HG03064 (cell line): ENCODE results near the gene MELK.
"Not testable (repeated sequence)": the region's sequence is repeated elsewhere in the genome, so short reads cannot be mapped to it uniquely, and the experiment has no call there.

Source experiments
- ATAC-seq: cut with Tn5 transposase; IDR thresholded peaks from one replicate; pipeline ENCODE4 v1.9.1; 2021; ENCODE audit warnings: low read depth; ENCODE audit not compliant: unreplicated experiment

Gene MELK

DNA sequence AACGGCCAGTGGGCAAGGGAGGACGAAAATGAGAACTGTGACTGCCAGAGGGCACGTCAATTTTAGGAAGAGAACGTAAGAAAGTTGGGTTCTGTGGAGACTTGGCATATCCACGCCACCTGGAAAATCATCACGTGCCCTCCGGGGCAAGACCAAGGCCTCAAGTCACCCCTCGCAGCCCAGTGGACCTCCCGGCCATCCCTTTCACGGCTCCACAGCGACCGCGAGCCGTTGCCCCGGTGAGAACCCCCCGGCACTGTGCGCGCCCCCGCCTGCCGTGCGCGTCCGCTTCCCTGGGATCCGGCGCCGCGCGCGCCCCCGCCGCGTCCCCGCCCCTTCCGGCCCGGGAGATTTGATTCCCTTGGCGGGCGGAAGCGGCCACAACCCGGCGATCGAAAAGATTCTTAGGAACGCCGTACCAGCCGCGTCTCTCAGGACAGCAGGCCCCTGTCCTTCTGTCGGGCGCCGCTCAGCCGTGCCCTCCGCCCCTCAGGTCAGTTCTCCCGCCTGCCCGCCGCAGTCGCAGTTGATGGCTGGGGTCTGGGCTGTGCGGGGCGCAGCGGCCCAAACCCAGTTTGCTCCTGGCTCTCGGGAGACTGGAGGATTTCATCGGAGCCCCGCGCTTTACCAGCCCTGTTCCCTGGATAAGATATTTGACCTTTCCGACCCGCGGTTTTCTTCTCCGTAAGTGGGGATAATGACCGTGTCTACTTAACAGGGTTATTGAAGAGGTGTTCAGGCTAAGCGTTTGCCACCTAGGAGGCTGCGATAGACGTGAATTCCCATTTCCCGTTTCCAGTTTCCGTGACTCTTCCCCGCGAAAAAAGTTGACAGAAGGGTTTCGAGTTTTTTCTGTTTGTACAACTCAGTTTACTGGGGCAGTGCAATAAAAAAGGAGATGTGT is at the start of gene MELK:
Gene MELK, plus strand, starts transcription at position 381 of the 904 bp plus-strand sequence. CDS start 8,787 bp downstream, outside the sequence.
- no peak for ATAC-seq

DNA sequence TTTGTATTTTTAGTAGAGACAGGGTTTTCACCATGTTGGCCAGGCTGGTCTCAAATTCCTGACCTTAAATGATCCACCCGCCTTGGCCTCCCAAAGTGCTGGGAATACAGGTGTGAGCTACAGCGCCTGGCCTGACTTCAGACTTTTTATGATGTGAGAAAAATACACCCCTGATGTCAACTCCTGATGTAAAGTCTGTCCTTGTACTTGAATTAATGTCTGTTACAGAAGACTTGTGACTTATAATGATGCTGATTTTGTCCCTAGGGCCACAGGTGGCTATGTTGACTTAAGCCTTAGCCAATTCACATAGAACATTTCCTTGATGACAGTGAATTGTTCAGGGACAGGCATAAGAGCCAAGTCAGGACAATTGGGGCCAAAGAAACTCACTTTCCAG is 42.5 kb upstream of the MELK start:
- ATAC-seq: no peak

DNA sequence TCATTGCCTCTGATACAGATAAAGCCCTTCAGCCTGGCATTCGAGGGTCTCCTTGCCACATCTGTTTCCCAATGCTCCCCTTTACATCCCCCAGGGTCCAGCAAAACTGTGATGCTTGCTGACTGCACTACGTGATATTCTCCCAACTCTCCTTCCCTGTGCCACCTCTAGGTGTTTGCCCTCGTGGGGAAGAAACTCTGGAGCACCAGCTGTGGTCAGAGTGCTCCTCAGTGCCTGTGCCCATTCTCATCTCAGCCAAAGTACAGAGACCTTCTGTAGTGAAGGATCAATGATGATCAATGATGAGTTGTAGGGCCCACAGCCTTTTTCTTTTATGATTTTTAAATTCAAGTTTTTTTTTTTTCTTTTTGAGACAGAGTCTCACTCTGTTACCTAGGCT is 40.3 kb upstream of the MELK start:
- no peak for ATAC-seq

DNA sequence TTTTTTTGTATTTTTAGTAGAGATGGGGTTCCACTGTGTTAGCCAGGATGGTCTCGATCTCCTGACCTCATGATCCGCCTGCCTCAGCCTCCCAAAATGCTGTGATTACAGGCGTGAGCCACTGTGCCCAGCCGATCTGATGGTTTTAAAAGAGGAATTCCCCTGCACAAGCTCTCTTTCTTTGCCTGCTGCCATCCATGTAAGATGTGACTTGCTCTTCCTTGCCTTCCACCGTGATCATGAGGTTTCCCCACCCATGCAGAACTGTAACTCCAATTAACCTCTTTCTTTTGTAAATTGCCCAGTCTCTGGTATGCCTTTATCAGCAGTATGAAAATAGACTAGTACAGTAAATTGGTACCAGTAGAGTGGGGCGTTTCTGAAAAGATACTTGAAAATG is 39.0 kb upstream of the MELK start:
- ATAC-seq: not testable (repeated sequence)

DNA sequence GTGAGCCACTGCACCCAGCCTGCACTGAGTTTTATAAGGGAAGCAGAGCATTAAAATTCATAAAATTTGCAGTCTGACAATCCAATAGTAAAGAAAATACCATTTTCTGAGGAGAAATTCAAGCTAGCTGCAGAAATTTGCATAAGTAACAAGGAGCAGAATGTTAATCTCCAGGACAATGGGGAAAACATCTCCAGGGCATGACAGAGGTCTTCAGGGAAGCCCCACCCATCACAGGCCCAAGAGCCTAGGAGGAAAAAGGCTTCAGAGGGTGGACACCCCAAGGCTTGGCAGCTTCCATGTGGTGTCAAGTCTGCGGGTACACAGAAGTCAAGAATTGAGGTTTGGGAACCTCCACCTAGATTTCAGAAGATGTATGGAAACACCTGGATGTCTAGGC is 37.6 kb upstream of the MELK start:
- ATAC-seq: no peak

DNA sequence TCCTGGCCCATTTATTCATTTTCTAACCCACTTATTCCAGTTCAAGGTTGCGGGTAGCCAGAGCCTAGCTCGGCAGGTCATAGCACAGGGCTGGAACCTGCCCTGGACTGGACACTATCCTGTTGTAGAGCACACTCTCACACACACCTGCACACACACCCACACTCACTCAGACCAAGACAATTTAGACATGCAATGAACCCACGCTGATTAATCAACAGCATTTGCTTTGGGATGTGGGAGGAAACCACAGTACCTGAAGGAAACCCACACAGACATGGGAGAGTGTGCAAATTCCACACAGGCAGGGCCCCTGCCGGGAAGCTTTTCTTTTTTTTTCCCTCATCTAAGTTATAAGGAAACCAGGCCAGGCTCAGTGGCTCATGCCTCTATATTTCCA is 34.8 kb upstream of the MELK start:
- ATAC-seq: no peak

DNA sequence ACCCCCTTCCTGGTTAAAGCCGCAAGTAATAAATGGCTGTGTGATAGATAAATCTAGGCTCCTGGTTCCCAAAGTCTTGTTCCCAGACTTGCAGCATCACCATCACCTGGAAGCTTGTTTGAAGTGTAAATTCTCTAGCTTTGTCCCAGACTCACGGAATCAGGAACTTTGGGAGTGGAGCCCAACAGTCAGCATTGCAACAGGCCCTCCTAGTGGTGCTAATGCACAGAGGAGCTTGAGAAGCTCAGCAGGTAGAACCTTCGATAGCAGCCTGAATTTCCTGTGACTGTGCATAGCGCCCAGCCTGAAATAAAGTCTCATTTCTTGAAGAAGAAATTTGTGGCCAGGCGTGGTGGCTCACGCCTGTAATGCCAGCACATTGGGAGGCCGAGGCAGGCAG is 30.3 kb upstream of the MELK start:
- no peak for ATAC-seq

DNA sequence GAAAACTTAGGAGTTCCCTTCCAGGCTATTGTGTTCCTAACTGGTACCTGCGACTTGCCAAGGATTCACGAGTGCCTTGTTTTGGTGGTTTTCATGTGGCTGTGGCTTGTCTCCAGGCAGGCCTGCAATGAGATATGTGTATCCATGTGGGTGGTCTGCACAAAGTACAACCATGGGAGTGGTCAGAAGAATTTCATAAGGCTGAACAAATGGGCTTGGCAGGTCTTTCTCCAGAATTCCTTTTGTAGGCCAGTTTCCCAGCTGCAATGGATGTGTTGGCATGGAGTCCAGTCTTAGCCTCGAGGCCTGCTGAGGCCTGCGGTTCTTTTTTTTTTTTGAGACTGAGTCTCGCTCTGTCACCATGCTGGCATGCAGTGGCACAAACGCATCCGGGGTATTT is 28.8 kb upstream of the MELK start:
- ATAC-seq: no peak

DNA sequence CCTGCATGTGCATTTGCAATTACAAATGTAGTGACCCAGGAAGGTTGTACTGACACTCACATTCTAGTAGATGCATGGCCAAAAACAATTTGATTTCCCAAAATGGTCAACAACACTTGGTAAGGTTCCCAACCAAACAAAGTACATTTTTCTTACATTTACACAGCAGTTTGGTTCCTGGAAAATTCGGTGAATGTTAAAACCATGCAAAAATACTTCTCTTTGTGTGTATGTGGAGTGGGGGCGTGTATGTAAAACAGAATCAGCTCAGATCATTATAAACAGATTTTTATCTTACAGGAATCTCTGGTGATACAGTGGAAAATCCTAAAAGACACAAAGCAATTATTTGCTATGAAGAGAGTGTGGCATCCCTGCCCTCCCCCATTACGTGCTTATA is 25.1 kb upstream of the MELK start:
- no peak for ATAC-seq

DNA sequence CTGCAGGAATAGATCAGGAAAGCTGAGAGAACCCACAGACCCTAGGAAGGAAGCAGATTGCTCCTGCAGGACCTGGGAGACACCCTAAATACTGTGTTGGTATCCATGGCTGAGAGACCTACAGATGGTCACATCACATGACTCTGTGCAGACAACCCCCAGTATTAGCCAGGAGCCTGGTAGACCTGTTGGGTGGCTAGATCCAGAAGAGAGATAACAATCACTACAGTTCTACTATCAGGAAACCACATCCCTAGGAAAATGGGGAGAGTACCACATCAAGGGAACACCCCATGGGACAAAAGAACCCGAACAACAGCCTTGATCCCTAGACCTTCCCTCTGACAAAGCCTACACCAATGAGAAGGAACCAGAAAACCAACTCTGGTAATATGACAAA is 24.2 kb upstream of the MELK start:
- no peak for ATAC-seq

DNA sequence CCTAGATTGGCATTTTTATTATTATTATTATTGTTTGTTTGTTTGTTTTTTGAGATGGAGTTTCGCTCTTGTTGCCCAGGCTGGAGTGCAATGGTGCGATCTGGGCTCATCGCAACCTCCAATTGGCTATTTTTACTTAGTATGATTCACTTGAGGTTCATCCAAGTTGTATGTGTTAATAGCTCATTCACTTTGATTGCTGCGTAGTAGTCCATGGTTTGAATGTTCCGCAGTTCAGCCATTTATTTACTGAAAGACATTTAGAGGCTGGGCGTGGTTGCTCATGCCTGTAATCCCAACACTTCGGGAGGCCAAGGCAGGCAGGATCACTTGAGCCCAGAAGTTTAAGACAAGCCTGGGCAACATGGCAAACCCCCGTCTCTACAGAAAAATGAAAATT is 22.6 kb upstream of the MELK start:
- no peak for ATAC-seq

DNA sequence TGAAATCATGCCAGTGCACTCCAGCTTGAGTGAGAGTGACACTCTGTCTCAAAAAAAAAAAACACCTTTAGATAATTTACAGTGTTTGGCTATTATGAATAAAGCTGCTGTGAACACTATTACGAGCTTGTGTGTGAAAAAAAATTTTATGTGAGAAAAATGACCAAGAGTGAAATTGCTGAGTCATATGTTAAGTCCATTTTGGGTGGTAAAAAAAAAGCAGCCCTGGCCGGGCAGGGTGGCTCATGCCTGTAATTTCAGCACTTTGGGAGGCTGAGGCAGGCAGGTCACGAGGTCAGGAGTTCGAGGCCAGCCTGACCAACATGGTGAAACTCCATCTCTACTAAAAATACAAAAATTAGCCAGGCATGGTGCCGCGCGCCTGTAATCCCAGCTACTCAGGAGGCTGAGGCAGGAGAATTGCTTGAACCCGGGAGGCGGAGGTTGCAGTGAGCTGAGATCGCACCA is 22.0 kb upstream of the MELK start:
- peak; percentile 51 for ATAC-seq

DNA sequence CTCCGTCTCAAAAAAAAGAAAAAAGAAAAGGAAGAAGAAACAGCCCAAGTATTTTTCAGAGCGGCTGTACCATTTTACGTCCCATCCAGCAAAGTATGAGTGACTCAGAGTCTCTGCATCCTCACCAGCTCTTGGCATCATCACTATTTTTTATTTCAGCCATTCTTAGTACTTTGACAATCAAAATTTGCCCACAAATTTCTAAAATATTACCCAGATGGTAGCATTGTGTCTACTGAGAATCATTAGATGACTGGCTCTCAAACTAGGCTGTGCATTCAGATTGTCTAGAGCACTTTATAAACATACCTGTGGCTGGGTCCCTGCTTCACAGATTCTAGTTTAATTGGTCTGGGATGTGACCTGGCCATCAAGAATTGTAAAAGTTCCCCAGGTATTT is 21.6 kb upstream of the MELK start:
- ATAC-seq: no peak

DNA sequence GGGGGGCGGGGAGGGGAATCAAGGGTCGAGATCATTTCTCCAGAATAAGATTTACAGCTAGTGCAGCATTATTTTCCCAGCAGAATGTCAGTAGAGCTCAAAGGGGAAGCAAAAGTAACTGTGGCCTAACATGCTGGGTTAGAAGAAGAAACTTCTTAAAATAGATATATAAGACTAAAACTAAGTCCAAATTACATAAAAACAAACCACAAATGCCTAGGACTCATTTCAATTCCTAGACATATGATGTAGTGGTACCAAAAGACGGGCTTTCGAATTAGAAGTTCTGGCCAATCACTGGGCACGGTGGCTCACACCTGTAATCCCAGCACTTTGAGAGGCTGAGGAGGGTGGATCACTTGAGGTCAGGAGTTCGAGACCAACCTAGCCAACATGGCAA is 20.8 kb upstream of the MELK start:
- no peak for ATAC-seq

DNA sequence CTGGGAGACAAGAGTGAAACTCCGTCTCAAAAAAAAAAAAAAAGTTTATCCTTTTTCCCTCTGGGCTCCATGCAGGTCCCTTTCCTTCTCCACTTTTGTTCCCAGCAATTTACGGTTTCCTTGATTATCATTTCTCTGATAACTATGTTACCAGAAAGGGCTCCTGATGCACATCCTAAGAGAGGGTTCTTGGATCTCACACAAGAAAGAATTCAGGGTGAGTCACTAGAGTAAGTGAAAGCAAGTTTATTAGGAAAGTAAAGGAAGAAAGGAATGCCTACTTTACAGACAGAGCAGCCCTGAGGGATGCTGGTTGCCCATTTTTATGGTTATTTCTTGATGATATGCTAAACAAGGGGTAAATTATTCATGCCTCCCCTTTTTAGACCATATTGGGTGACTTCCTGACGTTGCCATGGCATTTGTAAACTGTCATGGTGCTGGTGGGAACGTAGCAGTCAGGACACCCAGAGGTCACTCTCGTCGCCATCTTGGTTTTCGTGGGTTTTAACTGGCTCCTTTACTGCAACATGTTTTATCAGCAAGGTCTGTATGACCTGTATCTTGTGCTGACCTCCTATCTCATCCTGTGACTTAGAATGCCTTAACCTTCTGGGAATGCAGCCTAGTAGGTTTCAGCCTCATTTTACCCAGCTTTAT is 13.5 kb upstream of the MELK start:
- ATAC-seq: no peak

DNA sequence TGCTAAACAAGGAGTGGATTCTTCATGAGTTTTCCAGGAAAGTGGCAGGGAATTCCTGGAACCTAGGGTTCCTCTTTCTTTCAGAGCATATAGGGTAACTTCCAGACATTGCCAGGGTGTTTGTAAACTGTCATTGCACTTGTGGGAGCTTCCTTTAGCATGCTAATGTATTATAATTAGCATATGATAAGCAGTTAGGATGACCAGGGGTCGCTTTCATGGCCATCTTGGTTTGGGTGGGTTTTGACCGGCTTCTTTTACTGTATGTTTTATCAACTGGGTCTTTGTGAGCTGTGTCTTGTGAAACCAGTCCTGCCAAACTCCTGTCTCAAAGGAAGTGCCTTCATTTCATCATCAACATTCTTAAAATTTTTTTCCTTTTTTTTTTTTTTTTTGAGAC is 11.9 kb upstream of the MELK start:
- no peak for ATAC-seq

DNA sequence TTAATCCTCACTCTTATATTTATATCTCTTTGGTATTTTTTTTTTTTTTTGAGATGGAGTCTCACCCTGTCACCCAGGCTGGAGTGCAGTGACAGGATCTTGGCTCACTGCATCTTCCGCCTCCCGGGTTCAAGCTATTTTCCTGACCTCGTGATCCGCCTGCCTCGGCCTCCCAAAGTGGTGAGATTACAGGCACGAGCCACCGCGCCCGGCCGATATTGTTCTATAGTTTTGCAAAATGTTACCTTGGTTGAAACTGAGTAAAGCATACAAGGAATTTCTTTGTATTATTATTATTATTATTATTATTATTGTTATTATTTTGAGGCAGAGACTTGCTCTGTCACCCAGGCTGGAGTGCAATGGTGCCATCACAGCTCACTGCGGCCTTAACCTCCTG is 9.9 kb upstream of the MELK start:
- not testable (repeated sequence) for ATAC-seq

DNA sequence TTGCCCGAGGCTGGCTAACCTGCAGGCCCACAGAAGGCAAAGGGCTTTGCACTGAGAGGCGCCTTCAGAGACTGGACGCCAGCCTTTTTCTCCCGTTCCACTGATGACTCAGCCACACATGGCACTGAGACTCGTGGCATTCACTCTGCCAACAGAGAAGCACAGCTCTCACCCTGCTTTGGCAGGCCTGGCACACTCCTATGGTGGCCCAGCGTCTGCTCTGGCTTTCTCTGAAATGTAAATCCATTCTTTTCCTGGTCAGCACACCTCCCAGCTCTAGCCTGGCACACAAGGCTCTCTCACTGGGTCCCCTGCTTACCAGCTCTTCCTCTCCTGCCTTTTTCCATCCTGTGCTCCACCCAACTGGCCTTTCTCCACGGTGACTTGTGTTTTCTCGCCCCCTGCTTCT is 5.9 kb upstream of the MELK start:
- no peak for ATAC-seq

DNA sequence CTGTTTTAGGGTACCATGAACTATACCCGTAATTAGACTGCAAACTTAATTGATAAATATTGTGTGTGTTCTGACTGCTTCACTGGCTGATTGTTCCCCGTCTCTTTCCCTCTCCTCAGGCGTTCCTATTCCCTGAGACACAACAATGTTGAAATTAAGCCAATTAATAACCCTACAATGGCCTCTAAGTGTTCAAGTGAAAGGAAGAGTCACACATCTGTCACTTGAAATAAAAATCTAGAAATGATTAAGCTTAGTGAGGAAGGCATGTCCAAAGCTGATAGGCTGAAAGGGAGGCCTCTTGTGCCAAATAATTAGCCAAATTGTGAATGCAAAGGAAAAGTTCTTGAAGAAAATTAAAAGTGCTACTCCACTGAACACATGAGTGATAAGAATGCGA is 4.0 kb upstream of the MELK start:
- ATAC-seq: not testable (repeated sequence)

DNA sequence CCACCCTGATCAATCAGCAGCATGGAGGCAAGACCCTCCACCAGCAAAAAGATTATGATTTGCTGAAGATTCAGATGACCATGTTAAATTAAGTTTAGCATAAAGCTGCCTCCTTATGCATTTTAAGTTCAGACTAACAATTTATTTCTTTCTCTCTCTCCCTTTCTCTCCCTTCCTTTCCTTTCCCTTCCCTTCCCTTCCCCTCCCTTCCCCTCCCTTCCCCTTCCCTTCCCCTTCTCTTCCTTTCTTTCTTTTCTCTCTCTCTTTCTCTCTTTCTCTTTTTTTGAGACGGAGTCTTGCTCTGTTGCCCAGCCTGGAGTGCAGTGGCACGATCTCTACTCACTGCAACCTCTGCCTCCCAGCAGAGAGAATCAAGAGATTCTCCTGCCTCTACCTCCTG is 1.4 kb upstream of the MELK start:
- ATAC-seq: no peak

DNA sequence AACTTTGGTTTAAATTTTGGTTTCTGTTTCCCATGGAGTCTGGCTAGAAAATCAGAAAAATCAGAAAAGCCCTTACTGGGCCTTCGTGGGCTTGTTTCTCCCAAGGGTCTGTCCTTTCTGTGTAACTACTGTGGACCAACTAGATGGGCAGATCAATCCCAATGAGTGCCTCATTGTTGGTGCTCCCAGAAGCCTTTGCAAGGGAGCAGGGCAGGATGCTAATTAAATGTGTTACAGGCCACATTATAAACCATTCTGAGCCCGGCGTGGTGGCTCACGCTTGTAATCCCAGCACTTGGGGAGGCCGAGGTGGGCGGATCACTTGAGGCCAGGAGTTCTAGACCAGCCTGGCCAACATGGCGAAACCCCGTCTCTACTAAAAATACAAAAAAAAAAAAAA is 1.4 kb downstream of the MELK start:
- ATAC-seq: not testable (repeated sequence)

DNA sequence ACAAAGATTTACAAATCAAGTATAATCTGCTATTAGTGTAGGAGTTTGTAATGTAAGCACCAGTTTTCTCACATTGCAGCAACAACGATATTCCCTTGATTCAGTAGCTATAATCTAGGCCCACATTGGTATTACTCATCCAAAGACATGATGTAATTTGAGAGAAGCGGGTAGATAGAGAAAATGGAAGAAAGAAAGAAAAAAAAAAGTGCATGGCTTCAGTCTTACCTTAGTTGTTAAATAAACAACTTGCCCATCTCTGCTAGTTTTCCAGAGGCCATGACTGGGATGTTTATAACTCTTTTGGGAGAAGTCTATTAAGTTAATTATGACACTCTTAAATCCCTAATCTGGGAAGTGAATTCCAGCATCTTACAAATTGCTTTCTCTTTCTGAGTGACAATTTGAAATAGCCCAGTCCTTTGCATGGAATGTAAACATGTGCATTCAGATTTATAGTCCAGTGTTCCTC is 2.8 kb downstream of the MELK start:
- no peak for ATAC-seq
